Caki2 (cell line): ENCODE measurements around the gene ITFG1. TPM values are rescaled to one million over a fixed set of nuclear protein-coding genes. Genes with fewer than 3 reads are reported as not detected.
"Not testable (repeated sequence)": the region's sequence is repeated elsewhere in the genome, so short reads cannot be mapped to it uniquely, and the experiment has no call there.

Experiments used
- DNase-seq: peaks from one replicate; pipeline ENCODE4 v3.0.0-alpha.2; 2015; ENCODE audit warnings: low read depth
- in situ Hi-C: cut with HindIII; loops from 2 replicates; pipeline ENCODE4 v1.10.0; 2016; ENCODE audit warnings: low sequenced_read_pairs, low pct_unique_long_range_greater_than_20kb, mixed read lengths
- total RNA-seq: library from RNA; depleted of rRNA; stranded (reverse); fragments of >200 nt; shearing (Covaris generic); gene quantifications from 2 replicates; pipeline ENCODE4 v1.2.3, GENCODE V29; 2014; ENCODE audit warnings: low replicate concordance

ITFG1 gene
- total RNA-seq, 1 experiment from 2014 or later = 34.1 TPM

DNA sequence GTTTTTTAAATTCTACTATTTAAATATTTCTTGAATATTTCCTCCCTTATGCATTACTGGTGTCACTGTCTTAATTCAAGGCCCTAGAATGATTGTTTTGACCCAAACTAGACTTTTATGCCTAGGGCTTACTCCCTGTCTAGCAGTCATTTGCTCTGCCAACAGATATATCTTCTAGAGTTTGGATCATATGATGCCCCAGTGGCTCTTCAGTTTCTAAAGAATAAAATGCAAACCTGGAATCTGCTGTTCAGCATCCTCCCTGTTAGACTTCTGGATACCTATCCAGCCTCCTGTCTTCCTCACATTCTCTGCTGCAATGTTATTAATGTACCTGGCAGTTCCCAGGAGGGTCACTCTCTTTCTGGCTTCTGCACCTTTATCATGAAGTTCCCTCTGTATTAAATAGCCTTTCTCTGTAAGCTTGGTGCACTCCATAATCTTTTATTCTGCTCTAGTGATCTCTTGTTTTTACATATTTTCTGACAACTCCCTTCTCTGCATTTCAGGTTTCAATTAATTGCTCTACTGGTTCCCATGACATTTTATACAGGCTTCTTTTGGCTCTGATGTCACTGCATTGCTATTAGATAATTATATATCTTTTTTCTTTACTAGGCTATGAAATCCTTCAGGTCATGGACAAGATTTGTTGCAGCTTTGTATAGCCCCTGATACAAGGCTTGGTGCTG, 15.9 kb upstream of the ITFG1 start:
- in situ Hi-C loops = no loop called here
- no peak for DNase-seq

DNA sequence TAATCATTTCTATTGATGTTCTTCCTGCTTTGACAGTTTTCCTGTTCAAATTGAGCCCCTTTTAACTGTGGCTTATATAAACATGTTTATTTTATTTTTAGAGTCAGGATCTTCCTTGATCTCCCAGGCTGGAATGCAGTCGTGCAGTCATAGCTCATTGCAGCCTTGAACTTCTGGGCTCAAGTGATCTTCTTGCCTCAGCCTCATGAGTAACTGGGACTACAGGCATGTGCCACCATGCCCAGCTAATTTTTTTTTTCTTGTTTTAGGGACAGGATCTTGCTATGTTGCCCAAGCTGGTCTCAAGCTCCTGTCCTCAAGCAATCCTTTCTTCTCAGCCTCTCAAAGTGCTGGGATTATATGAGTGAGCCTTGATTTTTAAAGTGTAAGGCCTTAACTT, 14.9 kb upstream of the ITFG1 start:
- in situ Hi-C loops = no loop called here
- no peak for DNase-seq

DNA sequence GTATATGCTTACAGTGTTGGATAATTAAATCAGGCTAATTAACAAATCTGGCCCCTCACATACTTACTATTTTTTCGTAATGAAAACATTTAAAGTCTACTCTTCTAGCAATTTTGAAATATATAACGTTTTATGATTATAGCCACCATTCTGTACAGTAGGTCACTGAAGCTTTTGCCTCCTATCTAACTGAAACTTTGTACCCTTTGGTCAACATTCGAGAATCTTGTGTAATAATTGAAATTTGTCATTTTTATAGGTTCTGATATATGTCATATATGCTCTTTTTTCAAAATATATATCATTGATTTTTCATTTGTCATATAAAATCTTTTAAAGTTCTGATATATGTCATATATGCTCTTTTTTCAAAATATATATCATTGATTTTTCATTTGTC, 12.9 kb upstream of the ITFG1 start:
- in situ Hi-C loops = no loop called here
- no peak for DNase-seq

DNA sequence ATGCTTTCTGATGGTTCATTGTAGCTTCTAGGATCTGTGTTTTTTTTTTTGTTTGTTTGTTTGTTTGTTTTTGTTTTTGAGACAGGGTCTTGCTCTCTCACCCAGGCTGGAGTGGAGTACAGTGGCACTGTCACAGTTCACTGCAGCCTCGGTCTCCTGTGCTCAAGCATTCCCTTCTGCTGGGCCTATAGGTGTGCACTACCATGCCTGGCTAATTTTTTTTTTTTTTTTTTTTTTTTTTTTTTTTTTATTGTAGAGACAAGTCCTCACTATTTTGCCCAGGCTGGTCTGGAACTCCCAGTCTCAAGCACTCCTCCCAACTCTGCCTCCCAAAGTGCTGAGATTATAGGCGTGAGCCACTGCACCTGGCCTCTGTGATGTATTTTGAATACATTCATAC, 12.1 kb upstream of the ITFG1 start:
- in situ Hi-C loops, DNase-seq: not testable (repeated sequence)

DNA sequence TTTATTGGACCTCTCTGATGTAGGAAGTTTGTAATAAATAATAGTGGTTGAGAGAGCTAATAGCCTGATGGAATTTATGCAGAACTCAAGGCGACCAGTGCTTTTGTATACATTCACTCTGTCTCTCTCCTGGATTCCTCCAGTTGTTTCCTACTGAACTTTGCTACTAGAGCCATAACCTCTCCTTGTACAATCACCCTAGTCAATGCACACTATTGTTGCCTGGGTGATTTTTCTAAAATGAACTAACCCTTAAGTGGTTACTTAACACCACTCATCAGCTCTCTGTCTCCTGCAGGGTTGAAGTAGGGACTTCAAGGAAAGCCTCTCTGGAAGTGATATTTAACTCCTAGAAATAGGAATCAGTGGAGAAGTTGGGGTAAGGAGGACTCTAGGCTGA, 9.9 kb upstream of the ITFG1 start:
- in situ Hi-C loops = no loop called here
- no peak for DNase-seq

DNA sequence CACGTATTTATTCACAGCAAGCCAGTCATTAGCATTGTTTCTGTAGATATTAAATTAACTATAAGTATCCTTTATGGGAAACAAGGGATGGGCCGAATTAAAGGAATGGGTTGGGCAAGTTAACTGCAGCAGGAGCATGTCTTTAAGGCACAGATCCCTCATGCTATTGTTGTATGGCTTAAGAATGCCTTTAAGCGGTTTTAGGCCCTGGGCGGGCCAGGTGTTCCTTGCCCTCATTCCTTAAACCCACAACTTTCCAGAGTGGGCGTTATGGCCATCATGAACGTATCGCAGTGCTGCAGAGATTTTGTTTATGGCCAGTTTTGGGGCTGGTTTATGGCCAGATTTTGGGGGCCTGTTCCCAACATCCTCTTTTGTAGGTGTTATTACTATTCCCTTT, 9.3 kb upstream of the ITFG1 start:
- in situ Hi-C loops = no loop called here
- no peak for DNase-seq

DNA sequence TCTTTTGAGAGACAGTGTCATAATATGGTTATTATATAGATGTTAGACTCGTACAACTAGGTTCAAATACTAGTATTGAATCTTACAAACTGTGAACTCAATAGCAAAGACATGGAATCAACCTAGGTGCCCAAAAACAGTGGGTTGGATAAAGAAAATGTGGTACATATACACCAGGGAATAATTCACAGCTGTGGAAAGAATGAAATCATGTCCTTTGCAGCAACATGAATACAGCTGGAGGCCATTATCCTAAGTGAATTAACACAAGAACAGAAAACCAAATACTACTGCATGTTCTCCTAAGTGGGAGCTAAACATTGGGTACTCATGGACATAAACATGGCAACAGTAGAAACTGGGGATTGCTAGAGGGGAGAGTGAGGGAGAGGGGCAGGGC, 8.4 kb upstream of the ITFG1 start:
- DNase-seq = no peak
- in situ Hi-C loops = no loop called here

DNA sequence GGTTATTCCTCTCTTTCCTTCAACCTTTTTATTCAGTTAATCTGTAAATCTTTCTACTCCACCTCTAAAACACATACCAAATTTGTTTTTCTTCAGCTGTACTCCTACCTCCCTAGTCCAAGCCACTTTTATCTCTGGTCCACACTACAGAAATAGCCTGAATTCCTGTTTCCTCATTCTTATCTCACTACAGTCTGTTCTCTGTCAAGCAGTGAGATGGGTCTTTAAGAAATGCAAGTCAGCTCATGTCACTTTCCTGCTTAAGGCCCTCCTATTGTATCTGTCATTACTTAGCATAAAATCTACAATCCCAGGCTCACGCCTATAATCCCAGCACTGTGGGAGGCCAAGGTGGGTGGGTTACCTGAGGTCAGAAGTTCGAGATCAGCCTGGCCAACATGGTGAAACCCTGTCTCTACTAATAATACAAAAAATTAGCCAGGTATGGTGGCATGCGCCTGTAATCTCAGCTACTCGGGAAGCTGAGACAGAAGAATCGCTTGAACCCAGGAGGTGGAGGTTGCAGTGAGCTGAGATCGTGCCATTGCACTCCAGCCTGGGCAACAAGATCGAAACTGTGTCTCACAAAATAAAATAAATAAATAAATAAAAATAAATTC, 7.3 kb upstream of the ITFG1 start:
- DNase-seq, in situ Hi-C loops: not testable (repeated sequence)

DNA sequence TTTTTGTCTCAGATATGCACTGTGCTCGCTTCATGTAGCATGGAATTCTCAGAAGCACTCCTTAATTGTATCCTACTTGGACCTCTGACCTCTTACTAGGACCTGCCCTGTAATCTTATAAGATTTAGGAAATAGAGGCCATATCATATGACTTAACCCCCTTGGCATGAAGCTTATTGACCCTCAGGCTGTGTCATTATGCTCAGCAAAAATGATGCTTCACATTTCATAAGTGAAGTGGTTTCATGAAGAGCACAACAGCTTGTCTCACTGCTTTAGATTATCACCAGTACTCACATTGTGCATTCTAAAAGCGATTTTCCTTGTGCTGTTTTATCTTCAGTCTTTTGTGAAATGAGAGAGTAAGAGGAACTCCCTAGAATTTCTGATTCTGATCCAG, 6.6 kb upstream of the ITFG1 start:
- in situ Hi-C loops = no loop called here
- DNase-seq = no peak

DNA sequence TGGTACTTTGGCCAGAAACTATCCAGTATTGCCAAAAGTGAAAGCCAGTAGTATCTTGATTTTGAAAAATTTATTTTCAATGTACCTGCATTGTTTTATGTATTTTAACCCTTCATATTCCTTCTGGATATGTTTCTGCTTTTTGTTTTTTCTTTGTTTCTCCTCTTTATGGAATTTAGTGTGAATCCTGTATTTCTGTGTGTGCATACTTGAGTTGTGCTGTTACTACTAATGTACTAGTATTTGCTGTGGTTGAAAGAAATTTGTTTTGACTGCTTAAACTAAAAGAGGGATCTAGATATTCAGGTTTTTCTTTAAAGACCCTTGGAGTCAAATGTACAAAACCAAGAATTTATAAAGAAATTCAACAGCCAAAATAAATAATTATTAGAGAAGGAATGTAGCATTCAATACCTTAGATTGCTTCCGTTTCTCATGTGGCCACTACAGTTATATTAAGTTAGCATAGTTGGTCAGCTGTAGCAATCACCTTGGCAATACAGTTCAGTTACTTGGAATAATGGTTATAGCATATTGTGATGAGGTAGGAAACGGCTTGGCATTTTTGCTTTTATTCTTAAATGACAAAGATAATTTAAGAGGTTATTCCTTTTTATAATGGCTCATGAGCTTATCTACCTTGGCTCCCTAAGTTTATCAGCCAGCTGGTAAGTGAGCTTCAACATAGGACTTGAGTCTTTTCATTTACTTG, 5.2 kb upstream of the ITFG1 start:
- no peak for DNase-seq
- in situ Hi-C loops = no loop called here

DNA sequence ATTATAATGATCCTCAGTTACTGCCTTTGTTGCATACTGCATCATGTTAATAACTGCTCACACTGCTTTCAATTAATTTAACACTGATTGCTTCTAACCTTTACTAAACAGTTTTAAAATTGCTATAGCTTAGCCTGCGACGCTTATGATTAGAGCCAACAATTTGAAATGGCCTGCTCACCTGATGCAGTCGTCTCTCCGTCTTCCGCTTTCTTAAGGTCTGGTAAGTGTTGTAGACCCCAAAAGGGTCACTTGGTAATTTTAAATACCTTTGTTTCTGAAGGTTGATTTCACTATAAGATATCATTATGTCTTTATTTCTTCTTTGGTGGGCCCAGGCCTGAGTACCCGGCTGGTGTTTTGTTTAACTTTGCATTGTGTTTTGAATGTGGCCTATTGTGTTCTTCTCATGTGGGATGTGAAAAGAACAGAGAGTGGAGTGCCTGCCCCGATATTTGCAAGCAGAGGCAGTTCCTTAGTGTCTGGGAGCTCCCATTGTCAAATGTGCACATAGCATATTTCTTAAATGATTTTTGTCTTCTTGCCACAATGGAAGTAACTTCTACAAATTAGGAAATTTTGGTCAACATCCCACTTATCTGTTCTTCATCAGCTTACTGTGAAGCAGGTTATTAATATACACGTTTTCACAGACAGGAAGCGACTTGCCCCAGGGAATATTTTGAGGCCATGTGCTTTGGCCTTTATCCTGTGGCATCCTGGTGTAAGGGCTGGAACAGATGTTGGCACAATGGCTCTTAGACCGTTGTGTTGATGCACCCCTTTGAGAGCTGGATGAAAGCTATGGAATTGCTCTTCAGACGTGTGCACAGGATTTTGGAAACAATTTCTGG, 3.1 kb upstream of the ITFG1 start:
- in situ Hi-C loops = no loop called here
- no peak for DNase-seq

DNA sequence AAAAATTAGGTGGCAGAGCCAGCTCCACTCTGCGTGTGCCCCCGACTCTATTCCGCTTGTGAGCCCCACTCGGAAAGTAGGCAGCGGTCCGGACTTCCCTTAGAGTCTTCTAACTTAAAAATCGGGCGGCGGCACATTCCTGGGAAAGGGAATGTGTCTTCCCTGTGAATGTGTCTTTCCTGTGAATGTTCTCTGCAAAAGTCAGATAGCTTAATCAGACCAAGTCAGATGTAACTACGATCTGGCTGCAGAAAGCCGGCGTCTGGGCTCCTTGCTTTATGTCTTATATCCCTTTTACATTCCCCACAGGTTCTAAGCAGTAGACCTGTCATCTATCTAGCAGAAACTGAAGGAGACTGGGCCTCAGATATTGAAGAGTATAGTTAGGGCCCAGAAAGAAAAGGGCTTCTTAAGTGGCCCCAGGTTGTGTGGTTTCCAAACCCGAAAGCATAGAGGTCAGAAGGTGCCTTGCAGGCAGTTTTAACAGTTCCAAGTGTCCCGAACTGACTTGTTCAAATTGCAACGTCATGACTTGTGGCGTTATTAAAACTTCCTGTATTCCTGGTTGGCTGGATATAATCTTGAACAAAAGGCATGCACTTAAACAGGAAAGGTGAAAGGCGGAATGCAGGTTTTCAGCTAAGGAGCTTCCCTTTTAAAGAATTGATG, 869 bp upstream of the ITFG1 start:
- in situ Hi-C loops = no loop called here
- peak; percentile 67 for DNase-seq

DNA sequence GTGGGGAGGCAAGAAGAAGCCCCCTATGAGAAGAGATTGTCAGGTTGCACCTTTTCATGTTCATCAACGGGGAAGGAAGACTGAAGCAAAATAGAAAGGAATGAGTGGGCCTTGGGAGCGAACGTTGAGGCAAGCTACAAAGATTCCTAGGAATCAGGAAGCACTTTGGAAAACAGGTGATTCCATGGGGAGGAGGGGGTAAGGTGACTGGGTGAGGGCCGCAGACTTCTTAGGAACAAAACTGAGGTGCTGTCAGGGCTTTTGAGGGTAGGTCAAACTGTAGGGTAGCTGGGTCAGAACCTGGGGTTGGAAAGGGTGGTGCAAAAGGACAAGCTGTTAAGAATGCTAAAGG, 528 bp downstream of the ITFG1 start:
- DNase-seq = peak; percentile 6
- in situ Hi-C loops = no loop called here

DNA sequence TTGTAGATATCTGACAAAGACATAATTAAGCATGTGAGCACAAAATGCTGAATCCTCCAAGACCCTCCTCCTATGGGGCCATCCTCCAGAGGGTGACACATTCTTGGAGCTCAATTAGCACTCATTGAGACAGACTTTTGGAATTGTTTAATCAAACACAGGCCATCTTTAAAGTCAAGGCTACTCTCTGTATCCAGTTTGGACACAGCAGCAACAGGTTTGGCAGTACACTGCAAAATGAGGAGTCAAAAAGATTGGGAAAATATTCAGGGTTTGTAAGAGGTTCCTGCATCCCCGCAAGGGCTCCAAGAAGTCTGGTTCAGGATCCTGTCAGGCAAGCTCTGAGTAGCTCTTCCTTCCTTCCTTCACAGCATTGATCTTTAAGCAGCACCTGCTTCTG, 1.3 kb downstream of the ITFG1 start:
- in situ Hi-C loops = no loop called here
- DNase-seq = no peak

DNA sequence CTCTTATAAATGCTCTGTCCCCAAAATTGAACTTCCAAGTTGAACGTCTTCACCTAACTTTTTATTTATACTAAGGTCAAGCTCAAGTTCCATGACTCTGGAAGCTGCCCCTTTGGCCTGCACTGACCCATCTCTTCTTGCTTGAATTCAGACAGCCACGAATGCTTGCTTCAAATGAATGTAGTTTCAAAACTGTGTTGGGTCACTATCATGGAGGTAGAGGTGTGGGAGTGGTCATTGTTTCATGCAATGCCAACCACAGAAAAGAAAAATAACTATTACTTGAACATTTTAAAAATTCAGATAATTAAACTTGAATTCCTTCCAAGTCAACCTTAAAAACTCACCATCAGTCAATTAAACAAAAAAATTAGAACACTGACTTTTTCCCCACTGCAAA, 2.5 kb downstream of the ITFG1 start:
- in situ Hi-C loops = no loop called here
- DNase-seq = no peak

DNA sequence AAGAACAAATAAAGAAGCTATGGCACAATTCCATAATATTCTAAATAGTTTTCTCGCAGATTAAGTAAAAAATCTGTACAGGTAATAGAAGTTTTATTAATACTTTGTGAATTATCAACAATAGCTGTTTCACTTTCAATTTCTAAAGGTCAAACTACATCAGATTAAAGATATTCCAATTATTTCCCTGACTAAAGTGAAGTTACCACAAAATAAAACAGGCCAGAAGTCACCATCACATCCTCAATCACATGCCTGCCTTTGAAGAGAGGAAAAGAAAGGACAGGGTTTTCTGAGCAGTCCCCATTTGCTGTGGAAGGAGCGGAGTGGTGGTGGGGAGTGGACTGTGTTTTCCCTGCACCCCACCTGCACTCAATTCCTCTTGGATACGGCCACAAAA, 11.1 kb downstream of the ITFG1 start:
- DNase-seq = no peak
- in situ Hi-C loops = no loop called here

DNA sequence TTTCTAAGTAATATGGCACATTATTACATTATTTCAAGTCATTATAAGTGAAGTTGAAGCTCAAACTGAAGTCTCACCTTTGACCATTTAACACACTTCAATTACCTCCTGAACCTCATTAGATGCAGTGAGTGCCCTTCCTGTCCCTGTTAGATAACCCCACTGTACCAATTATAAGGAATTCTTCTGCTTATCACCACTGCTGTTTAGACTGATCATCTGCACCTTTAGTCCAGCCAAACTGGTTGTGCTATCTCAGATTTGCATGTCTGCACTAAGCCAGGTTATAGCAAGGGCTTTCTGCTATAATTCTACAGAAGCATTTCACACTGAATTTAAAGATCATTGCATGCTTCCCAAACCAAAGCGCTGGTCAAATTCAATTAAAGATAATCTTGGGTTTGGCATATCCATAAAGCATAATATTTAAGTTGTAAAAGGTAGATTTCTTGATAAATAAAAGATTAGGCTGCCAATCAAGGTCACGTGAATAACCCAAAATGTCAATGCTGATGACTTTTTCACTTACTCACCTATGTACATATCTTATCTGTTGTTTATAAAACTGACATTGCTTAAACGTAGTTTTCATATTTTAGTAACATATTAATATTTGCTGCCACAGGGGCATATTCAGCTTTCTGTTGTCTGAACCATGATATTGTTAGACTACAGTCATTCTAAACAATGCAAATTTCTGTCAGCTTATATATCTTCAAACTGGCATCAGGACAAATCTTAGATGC, 11.9 kb downstream of the ITFG1 start:
- no peak for DNase-seq
- in situ Hi-C loops = no loop called here

DNA sequence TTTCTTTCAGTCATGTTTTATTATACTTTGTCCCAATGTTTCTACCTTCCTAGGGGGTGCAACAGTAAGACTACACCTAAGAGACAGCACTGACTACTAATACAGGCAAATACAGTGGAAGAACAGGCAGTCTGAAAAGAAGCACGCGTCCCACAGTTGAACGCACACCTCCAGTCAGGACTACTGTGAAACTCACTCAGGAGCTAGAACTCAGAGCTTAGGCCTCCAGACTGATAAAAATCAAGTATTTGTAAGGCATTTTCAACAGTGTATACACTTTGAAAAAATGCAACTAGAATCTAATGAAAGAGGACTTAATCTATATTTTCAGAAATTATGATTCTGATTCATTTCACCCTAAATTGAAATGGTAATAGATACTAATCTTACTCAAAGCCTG, 14.4 kb downstream of the ITFG1 start:
- in situ Hi-C loops = no loop called here

More for the DNA sequence above, 14.4 kb downstream of the ITFG1 start:
- no peak for DNase-seq
